HFF-Myc (cell line): ENCODE results near the gene LSM12.

Experiments used
- DNase-seq: peaks from one replicate; pipeline ENCODE4 v3.0.0-alpha.2; 2011; ENCODE audit warnings: low read depth; ENCODE audit errors: extremely low read depth
- H3K4me3 ChIP-seq: replicated peaks from 2 replicates; pipeline ENCODE4 v1.5.1; 2011; ENCODE audit warnings: low read depth, mild to moderate bottlenecking, control low read depth, low read length
- CTCF ChIP-seq: IDR thresholded peaks from 2 replicates; pipeline ENCODE4 v1.5.1; 2012; ENCODE audit warnings: mild to moderate bottlenecking, low read depth, low read length, control low read depth; ENCODE audit errors: missing control alignments

The LSM12 gene

GRCh38 chr17:44086364-44087311, 20.2 kb upstream of the LSM12 start:
- DNase-seq = peak; percentile 81
- no peak for TF ChIP-seq CTCF
- 0 out of 2 replicates have a peak overlapping the region, but pooled peaks have one; percentile 8 for H3K4me3 ChIP-seq

- no peak for TF ChIP-seq CTCF
- no peak for DNase-seq
- H3K4me3 ChIP-seq = no peak overlapping the region
These were observed 19.4 kb upstream of the LSM12 start for GRCh38 chr17:44085908-44086307.

- TF ChIP-seq CTCF = no peak
These were observed 18.4 kb upstream of the LSM12 start for GRCh38 chr17:44084921-44085320.

GRCh38 chr17:44084131-44084538, 17.7 kb upstream of the LSM12 start:
- peak; percentile 46 for TF ChIP-seq CTCF
- H3K4me3 ChIP-seq = no peak overlapping the region
- no peak for DNase-seq

More at GRCh38 chr17:44084921-44085320, 18.4 kb upstream of the LSM12 start:
- no peak for DNase-seq
- H3K4me3 ChIP-seq = no peak overlapping the region

- no peak for DNase-seq
- TF ChIP-seq CTCF = peak; percentile 13
These were observed 16.9 kb upstream of the LSM12 start for GRCh38 chr17:44083250-44083849.

GRCh38 chr17:44082256-44082927, 15.9 kb upstream of the LSM12 start:
- H3K4me3 ChIP-seq = no peak overlapping the region
- TF ChIP-seq CTCF = no peak
- DNase-seq = no peak

More at GRCh38 chr17:44083250-44083849, 16.9 kb upstream of the LSM12 start:
- H3K4me3 ChIP-seq = no peak overlapping the region
